HCT116 (cell line): ENCODE measurements around the gene SERPINB11.

Experiments used
- EZH2 ChIP-seq: fragments of 200-600 bp; sonication (generic); IDR thresholded peaks from 2 replicates; pipeline ENCODE4 v1.6.1; 2017; ENCODE audit warnings: antibody characterized with exemption, mixed run types
- TF ChIP-seq, protein P1 (sequence below), 3 experiments: fragments of 200-600 bp in 1 of 3; sonication (generic) in 1 of 3; IDR thresholded peaks in 2 of 3; conservative IDR thresholded peaks in 1 of 3; 2 replicates each; pipeline ENCODE4 v1.5.1; 2012 to 2017; ENCODE audit warnings: low read depth in 2 of 3, low read length in 2 of 3, antibody characterized with exemption in 1 of 3, borderline replicate concordance in 1 of 3, control low read depth in 1 of 3, mild to moderate bottlenecking in 1 of 3, mixed read lengths in 1 of 3, mixed run types in 1 of 3, moderate library complexity in 1 of 3; ENCODE audit not compliant: insufficient read depth in 1 of 3
- TF ChIP-seq, protein P2 (sequence below): IDR thresholded peaks from 2 replicates; pipeline ENCODE4 v1.6.1; 2012

DNA sequence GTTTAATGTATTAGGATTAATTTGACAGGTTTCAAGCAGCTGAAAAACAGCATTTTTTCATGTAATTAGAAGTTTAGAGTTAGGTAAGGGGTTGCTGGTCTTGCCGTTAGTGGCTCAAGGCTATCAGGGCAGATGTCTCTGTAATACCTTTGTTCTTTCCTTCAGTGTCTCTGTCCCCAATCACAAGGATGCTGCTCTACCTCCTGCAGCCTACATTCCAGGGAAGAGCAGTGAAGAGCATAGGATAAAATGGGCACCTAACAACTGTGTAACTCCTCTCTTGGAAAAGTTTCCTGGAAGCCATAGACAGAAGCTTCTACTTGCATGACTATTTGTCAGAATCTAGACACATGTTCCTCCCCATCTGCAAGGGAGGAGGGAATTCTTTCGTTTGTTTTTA, 63.1 kb downstream of the SERPINB11 start:
- TF ChIP-seq EZH2, result no peak
- TF ChIP-seq, protein P1, sequence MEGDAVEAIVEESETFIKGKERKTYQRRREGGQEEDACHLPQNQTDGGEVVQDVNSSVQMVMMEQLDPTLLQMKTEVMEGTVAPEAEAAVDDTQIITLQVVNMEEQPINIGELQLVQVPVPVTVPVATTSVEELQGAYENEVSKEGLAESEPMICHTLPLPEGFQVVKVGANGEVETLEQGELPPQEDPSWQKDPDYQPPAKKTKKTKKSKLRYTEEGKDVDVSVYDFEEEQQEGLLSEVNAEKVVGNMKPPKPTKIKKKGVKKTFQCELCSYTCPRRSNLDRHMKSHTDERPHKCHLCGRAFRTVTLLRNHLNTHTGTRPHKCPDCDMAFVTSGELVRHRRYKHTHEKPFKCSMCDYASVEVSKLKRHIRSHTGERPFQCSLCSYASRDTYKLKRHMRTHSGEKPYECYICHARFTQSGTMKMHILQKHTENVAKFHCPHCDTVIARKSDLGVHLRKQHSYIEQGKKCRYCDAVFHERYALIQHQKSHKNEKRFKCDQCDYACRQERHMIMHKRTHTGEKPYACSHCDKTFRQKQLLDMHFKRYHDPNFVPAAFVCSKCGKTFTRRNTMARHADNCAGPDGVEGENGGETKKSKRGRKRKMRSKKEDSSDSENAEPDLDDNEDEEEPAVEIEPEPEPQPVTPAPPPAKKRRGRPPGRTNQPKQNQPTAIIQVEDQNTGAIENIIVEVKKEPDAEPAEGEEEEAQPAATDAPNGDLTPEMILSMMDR (IDR thresholded peaks at IDR 0.05 in 2 of 3, conservative IDR thresholded peaks at IDR 0.05 in 1 of 3; ENCODE audit: borderline replicate concordance in 1 of 3, insufficient read depth in 1 of 3, low read depth in 2 of 3, low read length in 2 of 3), result no peak
- TF ChIP-seq, protein P2, sequence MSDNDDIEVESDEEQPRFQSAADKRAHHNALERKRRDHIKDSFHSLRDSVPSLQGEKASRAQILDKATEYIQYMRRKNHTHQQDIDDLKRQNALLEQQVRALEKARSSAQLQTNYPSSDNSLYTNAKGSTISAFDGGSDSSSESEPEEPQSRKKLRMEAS, result no peak
